GM12864 (cell line): ENCODE data around the gene DPYSL3.
A peak's percentile ranks its signal among the peaks of the same experiment; 100 is the strongest.

ENCODE experiments used
- DNase-seq: peaks from one replicate; pipeline ENCODE4 v3.0.0-alpha.2; 2011; ENCODE audit warnings: low read depth
- H3K4me3 ChIP-seq: 2 replicates; pipeline ENCODE4 v1.5.1; 2011; ENCODE audit warnings: mild to moderate bottlenecking, low read depth, low read length, control low read depth
- TF ChIP-seq, protein P1 (sequence below): IDR thresholded peaks from 2 replicates; pipeline ENCODE4 v1.5.1; 2011; ENCODE audit warnings: low read depth, mild to moderate bottlenecking, moderate library complexity, low read length, control low read depth, inconsistent platforms; ENCODE audit errors: missing control alignments

DPYSL3 gene

GRCh38 chr5:147479444-147479843 is 30.4 kb downstream of the DPYSL3 start:
- H3K4me3 ChIP-seq, result no peak overlapping the region
- no peak for DNase-seq
- TF ChIP-seq, protein P1, sequence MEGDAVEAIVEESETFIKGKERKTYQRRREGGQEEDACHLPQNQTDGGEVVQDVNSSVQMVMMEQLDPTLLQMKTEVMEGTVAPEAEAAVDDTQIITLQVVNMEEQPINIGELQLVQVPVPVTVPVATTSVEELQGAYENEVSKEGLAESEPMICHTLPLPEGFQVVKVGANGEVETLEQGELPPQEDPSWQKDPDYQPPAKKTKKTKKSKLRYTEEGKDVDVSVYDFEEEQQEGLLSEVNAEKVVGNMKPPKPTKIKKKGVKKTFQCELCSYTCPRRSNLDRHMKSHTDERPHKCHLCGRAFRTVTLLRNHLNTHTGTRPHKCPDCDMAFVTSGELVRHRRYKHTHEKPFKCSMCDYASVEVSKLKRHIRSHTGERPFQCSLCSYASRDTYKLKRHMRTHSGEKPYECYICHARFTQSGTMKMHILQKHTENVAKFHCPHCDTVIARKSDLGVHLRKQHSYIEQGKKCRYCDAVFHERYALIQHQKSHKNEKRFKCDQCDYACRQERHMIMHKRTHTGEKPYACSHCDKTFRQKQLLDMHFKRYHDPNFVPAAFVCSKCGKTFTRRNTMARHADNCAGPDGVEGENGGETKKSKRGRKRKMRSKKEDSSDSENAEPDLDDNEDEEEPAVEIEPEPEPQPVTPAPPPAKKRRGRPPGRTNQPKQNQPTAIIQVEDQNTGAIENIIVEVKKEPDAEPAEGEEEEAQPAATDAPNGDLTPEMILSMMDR, result no peak

DNA sequence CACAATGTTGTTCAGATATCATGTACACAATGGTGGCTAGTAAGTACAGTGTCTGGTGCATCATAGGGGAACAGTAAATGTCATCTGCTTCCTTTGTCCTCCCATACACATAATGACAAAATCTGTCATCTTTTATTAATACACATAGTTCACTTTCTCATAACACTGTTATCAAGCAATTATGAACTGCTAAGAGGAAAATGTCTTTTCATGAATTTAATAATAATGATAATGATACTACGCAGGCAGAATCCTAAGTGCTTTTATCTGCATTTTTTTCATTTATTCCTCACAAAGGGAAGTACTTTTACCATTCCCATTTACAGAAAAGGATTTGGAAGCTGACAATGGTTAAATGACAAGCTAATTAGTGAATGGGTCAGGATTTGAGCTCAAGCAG is 35.7 kb downstream of the DPYSL3 start:
- DNase-seq, result no peak
- TF ChIP-seq, protein P1, result no peak

GRCh38 chr5:147472664-147473475 is 37.0 kb downstream of the DPYSL3 start:
- TF ChIP-seq, protein P1, result no peak
- no peak overlapping the region for H3K4me3 ChIP-seq
- DNase-seq, result no peak

More for the DNA sequence above, 35.7 kb downstream of the DPYSL3 start:
- no peak overlapping the region for H3K4me3 ChIP-seq

- no peak overlapping the region for H3K4me3 ChIP-seq
- TF ChIP-seq, protein P1, result no peak
- DNase-seq, result no peak
Observed at GRCh38 chr5:147467973-147468508, 41.8 kb downstream of the DPYSL3 start.

GRCh38 chr5:147466360-147466980 is 43.4 kb downstream of the DPYSL3 start:
- TF ChIP-seq, protein P1, result no peak

GRCh38 chr5:147465747-147466146 is 44.1 kb downstream of the DPYSL3 start:
- TF ChIP-seq, protein P1, result no peak
- DNase-seq, result no peak
- no peak overlapping the region for H3K4me3 ChIP-seq

More at GRCh38 chr5:147466360-147466980, 43.4 kb downstream of the DPYSL3 start:
- no peak overlapping the region for H3K4me3 ChIP-seq
- no peak for DNase-seq

GRCh38 chr5:147464211-147464610 is 45.7 kb downstream of the DPYSL3 start:
- no peak overlapping the region for H3K4me3 ChIP-seq
- TF ChIP-seq, protein P1, result peak; percentile 44
- DNase-seq, result no peak
